Colonic mucosa (tissue), 4 donors: Measurements from ENCODE around the gene EDARADD. TPM values are rescaled to one million over a fixed set of nuclear protein-coding genes. Genes with fewer than 3 reads are reported as not detected.
"Not testable (repeated sequence)": the region's sequence is repeated elsewhere in the genome, so short reads cannot be mapped to it uniquely, and the experiment has no call there.

Source experiments
- DNase-seq: peaks from one replicate; pipeline ENCODE4 v3.0.0-alpha.2; 2020
- H3K27ac ChIP-seq: fragments of 200-600 bp; one replicate; pipeline ENCODE4 v1.8.0; 2021
- H3K27me3 ChIP-seq: fragments of 200-600 bp; one replicate; pipeline ENCODE4 v1.8.0; 2021
- H3K36me3 ChIP-seq: fragments of 200-600 bp; one replicate; pipeline ENCODE4 v1.8.0; 2021
- H3K4me1 ChIP-seq: fragments of 200-600 bp; one replicate; pipeline ENCODE4 v1.8.0; 2021; ENCODE audit warnings: mild to moderate bottlenecking
- H3K4me3 ChIP-seq: fragments of 200-600 bp; one replicate; pipeline ENCODE4 v1.8.0; 2021
- H3K9ac ChIP-seq, 2 donors: one replicate each; pipeline ENCODE4 v1.7.0; 2013; ENCODE audit warnings: control low read depth in 2 of 2, low read depth in 2 of 2, low read length in 2 of 2
- H3K9me3 ChIP-seq: fragments of 200-600 bp; one replicate; pipeline ENCODE4 v1.8.0; 2021
- intact Hi-C: fragments of 100-400 bp; cut with DNase I; formaldehyde crosslinking; loops from one replicate; pipeline ENCODE4 v1.14.1; 2022
- total RNA-seq, 2 donors: library from RNA; stranded (reverse); fragmentation: NEBNext Ultra II Directional in 1 of 2; extraction: Animal tissue kit (Norgen Biotek cat#: 25700) in 1 of 2; gene quantifications; one replicate each; pipeline ENCODE4 v1.2.1, GENCODE V29; 2021
- TF ChIP-seq, protein P1 (sequence below): fragments of 200-600 bp; IDR thresholded peaks from one replicate; pipeline ENCODE4 v1.8.0; 2022; ENCODE audit warnings: antibody characterized with exemption, mild to moderate bottlenecking
- donor health status: healthy.
- donor health status: DM: no; HTN: no; CAD: no.
- donor health status: DM: no; HTN: no; CAD: no.

EDARADD gene
- total RNA-seq, 2 donors from 2014 or later: 0.17 to 0.27 TPM

DNA sequence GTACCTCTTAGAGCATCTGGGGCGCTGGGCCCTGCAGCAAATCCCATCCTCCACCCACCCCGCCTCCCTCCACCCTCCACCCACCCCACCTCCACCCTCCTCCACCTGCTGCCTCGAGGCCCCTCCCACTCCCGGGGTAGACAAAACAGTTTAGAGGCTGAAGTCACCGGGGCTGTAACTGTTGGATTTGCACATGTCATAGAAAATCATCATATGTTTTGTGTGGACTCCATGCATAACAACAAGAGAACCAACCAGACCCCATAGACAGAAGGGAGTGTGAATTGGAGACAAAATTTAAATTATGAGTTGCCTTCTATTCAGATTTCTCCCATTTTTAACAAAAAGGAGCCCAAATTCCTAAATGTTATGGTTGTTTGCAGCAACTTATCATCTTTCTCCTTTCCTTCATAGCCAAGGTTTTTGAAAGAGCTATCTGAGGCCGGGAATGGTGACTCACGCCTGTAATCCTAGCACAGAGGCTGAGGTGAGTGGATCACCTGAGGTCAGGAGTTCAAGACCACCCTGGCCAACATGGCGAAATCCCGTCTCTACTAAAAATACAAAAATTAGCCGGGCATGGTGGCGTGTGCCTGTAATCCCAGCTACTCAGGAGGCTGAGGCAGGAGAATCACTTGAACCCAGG lies 101.5 kb downstream of the EDARADD start:
- no peaks in the 10 kb centered on the region for H3K36me3 ChIP-seq
- H3K27ac ChIP-seq: no peak overlapping the region
- H3K4me1 ChIP-seq: no peaks in the 10 kb centered on the region
- H3K4me3 ChIP-seq: no peak overlapping the region
- DNase-seq: no peak
- intact Hi-C loops: no loop called here
- H3K9me3 ChIP-seq: no peaks in the 10 kb centered on the region
- TF ChIP-seq, protein P1, sequence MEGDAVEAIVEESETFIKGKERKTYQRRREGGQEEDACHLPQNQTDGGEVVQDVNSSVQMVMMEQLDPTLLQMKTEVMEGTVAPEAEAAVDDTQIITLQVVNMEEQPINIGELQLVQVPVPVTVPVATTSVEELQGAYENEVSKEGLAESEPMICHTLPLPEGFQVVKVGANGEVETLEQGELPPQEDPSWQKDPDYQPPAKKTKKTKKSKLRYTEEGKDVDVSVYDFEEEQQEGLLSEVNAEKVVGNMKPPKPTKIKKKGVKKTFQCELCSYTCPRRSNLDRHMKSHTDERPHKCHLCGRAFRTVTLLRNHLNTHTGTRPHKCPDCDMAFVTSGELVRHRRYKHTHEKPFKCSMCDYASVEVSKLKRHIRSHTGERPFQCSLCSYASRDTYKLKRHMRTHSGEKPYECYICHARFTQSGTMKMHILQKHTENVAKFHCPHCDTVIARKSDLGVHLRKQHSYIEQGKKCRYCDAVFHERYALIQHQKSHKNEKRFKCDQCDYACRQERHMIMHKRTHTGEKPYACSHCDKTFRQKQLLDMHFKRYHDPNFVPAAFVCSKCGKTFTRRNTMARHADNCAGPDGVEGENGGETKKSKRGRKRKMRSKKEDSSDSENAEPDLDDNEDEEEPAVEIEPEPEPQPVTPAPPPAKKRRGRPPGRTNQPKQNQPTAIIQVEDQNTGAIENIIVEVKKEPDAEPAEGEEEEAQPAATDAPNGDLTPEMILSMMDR: no peak
- no peak overlapping the region for H3K9ac ChIP-seq
- H3K27me3 ChIP-seq: no peaks in the 10 kb centered on the region

DNA sequence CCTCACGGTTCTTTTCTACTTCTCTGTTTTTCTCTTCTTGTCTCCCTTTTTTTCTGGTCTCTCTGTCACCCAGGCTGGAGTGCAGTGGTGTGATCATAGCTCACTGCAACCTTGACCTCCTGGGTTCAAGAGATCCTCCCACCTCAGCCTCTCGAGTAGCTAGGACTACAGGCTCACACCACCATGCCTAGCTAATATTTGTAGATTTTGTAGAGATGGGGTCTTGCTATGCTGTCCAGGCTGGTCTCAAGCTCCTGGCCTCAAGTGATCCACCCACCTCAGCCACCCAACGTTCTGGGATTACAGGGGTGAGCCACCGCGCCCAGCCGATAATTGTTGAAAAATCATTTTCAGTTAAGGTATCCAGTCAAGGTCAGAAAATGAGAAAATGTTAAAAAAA lies 103.8 kb downstream of the EDARADD start:
- intact Hi-C loops: no loop called here
- Histone ChIP-seq H3K36me3 (no peaks in the 10 kb centered on the region), H3K4me3 (no peak overlapping the region), H3K9me3 (no peaks in the 10 kb centered on the region), H3K9ac (no peak overlapping the region), H3K27me3 (no peaks in the 10 kb centered on the region), H3K4me1 (no peaks in the 10 kb centered on the region), H3K27ac (no peak overlapping the region)
- TF ChIP-seq, protein P1: no peak
- DNase-seq: no peak

DNA sequence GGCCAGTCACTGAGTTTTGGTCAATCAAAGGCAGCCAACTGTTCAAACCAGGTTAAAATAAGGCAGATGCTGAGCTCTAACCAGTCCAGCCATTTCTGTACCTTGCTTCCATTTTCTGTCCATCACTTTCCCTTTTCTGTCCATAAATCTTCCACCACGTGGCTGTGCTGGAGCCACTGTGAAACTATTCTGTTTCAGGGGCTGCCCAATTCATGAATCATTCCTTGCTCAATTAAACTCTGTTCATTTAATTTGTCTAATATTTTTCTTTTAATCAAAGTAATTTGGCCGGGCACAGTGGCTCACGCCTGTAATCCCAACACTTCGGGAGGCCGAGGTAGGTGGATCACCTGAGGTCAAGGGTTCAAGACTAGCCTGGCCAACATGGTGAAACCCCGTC lies 107.0 kb downstream of the EDARADD start:
- Histone ChIP-seq H3K36me3 (no peaks in the 10 kb centered on the region), H3K4me3 (no peak overlapping the region), H3K9me3 (no peaks in the 10 kb centered on the region), H3K4me1 (no peaks in the 10 kb centered on the region), H3K27me3 (no peaks in the 10 kb centered on the region), H3K27ac (no peak overlapping the region), H3K9ac (no peak overlapping the region)
- TF ChIP-seq, protein P1: no peak
- no peak for DNase-seq
- intact Hi-C loops: no loop called here

DNA sequence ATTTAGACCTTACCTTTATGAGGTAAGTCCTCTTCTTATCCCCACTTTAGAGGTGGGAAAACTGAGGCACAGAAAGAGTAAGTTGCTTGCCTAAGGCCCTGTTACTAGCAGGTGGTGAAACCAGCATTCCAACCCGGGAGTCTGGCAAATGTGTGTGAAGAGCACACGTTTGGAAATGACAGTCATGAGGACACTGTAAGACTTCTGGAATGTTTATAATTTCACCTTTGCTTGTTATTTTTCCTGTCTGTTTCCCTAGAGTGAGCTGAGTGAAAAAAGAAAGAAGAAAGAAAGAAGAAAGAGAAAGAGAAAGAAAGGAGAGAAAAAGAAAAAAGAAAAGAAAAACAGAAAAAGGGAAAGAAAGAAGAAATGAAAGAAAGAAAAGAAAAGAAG lies 108.5 kb downstream of the EDARADD start:
- Histone ChIP-seq H3K9me3 (no peaks in the 10 kb centered on the region), H3K27ac (no peak overlapping the region), H3K4me3 (no peak overlapping the region)

DNA sequence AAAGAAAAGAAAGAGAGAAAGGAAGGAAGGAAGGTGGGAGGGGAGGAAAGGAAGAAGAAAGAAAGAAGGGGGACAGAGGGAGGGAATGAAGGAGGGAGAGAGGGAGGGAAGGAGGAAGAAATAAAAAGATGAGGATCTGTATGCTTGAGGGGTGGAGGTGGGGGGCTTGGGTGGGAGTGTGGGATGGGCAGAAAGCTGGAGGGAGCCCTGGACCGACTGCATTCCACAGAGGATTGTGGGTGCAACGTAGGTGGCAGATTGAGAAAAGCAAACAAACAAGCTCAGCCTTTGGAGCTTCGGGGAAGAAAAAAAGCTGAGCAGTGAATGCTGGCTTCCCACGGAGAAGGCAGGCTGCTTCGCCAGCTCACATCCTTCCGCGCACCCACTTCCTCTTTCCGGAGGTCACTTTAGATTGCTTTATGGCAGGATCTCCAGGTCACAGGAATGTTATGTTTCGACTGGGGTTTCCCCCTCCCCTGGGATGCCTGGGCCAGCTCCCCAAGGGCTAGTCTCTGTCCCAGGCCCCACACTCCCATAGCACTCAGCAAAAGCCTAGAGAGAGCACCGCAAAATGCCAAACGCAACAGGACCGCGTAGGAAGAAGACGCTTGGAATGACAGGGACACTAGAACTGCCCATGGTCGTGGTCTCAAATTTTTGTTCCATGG lies 109.0 kb downstream of the EDARADD start:
- Histone ChIP-seq H3K36me3 (no peaks in the 10 kb centered on the region), H3K9ac (peak overlapping the region in 1 of 2 donors; percentile 24), H3K27ac (no peak overlapping the region), H3K4me3 (no peak overlapping the region), H3K4me1 (no peaks in the 10 kb centered on the region), H3K27me3 (no peaks in the 10 kb centered on the region), H3K9me3 (no peaks in the 10 kb centered on the region)
- intact Hi-C loops: no loop called here
- TF ChIP-seq, protein P1: no peak
- peak; percentile 63 for DNase-seq

More for the DNA sequence above, 108.5 kb downstream of the EDARADD start:
- intact Hi-C loops: no loop called here
- DNase-seq: no peak
- H3K9ac ChIP-seq: no peak overlapping the region
- no peaks in the 10 kb centered on the region for H3K4me1 ChIP-seq
- no peaks in the 10 kb centered on the region for H3K36me3 ChIP-seq
- H3K27me3 ChIP-seq: no peaks in the 10 kb centered on the region
- TF ChIP-seq, protein P1: no peak

DNA sequence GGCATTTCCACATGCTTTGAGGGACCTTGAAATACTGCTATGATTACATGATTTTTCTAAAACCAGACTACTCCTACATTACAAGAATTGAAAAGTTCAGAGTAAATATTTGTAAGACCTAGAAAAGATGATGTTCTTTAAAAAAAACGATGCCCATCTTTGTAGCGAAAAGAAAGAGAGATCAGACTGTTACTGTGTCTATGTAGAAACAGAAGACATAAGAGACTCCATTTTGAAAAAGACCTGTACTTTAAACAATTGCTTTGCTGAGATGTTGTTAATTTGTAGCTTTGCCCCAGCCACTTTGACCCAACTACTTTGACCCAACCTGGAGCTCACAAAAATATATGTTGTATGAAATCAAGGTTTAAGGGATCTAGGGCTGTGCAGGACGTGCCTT lies 110.3 kb downstream of the EDARADD start:
- intact Hi-C loops, H3K4me3 ChIP-seq, H3K4me1 ChIP-seq, H3K27me3 ChIP-seq, DNase-seq, H3K27ac ChIP-seq, H3K9ac ChIP-seq, H3K36me3 ChIP-seq, H3K9me3 ChIP-seq: not testable (repeated sequence)
